ENCODE data around the gene KRTAP10-7. TPM values are rescaled to one million over a fixed set of nuclear protein-coding genes. Genes with fewer than 3 reads are reported as not detected.

The KRTAP10-7 gene
- polyA plus RNA-seq, 3 donors = not detected

DNA sequence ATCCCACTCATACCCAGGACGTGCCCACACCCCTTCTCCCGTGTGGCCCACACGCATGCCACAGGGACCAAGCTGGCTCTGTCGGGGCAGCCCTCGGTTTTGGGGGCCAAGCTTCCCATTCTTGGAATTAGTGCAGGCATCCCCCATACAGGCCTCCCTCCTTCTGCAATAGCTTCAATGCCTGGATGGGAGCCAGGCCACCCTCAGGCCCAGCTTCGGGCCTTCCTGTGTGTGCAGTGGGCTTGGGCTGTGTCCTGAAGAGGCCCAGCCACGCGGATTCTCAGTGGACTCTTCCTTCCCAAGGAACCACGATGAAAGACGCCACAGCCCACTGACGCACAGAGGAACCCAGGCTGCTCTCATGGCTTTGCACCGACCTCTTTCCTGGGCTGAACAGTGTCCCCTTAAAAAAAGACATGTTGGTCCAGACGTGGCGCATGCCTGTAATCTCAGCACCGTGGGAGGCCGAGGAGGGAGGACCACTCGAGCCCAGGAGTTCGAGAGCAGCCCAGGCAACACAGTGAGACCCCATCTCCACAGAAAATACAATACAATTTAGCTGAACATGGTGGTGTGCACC lies 49.2 kb downstream of the KRTAP10-7 start:
- Mint-ChIP-seq H3K4me3 (no peak overlapping the region), H3K27me3 (ENCODE audit: low read depth in 3 of 3) (peaks cover under 1 to 14% (median 6%) of the 10 kb centered on the region in 3 donors), H3K27ac (no peak overlapping the region), H3K4me1 (no peaks in the 10 kb centered on the region), H3K36me3 (no peaks in the 10 kb centered on the region), H3K9me3 (peaks cover 15 to 31% (median 26%) of the 10 kb centered on the region in 7 donors)
- intact Hi-C loops (cut with micrococcal nuclease) = no loop called here
- H3K4me1 ChIP-seq (ENCODE audit: control insufficient read depth in 1 of 2, insufficient read depth in 2 of 2, low read length in 2 of 2) = no peaks in the 10 kb centered on the region
- no peak overlapping the region for H3K4me2 ChIP-seq (replicated peaks; ENCODE audit: extremely low read depth, low read length, poor library complexity, severe bottlenecking)
- no peak overlapping the region for H3K4me3 ChIP-seq (replicated peaks in 1 of 3; ENCODE audit: low read depth in 2 of 3, low read length in 3 of 3)
- no peaks in the 10 kb centered on the region for H3K79me2 ChIP-seq (ENCODE audit: insufficient read depth, low read length)
- 89% methylated on average over 11 of the region's 18 CpGs for WGBS (ENCODE audit: insufficient coverage)
- H2AFZ ChIP-seq (ENCODE audit: insufficient read depth, low read depth, low read length, poor library complexity, severe bottlenecking) = no peak overlapping the region
- TF ChIP-seq, protein P1, sequence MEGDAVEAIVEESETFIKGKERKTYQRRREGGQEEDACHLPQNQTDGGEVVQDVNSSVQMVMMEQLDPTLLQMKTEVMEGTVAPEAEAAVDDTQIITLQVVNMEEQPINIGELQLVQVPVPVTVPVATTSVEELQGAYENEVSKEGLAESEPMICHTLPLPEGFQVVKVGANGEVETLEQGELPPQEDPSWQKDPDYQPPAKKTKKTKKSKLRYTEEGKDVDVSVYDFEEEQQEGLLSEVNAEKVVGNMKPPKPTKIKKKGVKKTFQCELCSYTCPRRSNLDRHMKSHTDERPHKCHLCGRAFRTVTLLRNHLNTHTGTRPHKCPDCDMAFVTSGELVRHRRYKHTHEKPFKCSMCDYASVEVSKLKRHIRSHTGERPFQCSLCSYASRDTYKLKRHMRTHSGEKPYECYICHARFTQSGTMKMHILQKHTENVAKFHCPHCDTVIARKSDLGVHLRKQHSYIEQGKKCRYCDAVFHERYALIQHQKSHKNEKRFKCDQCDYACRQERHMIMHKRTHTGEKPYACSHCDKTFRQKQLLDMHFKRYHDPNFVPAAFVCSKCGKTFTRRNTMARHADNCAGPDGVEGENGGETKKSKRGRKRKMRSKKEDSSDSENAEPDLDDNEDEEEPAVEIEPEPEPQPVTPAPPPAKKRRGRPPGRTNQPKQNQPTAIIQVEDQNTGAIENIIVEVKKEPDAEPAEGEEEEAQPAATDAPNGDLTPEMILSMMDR (IDR thresholded peaks at IDR 0.05) = no peak
- H3K9me3 ChIP-seq (replicated peaks in 1 of 2; ENCODE audit: control insufficient read depth in 1 of 2, insufficient read depth in 1 of 2, low read length in 2 of 2) = peaks cover 9 to 16% of the 10 kb centered on the region in 2 donors
- no peak for DNase-seq
- H3K27ac ChIP-seq (ENCODE audit: low read depth in 1 of 2, low read length in 2 of 2) = no peak overlapping the region
- H3K9ac ChIP-seq (ENCODE audit: insufficient read depth, low read length, poor library complexity, severe bottlenecking) = no peak overlapping the region
- H3K36me3 ChIP-seq (replicated peaks in 1 of 2; ENCODE audit: control insufficient read depth in 1 of 2, insufficient read depth in 2 of 2, low read length in 2 of 2) = no peaks in the 10 kb centered on the region
- no peaks in the 10 kb centered on the region for H4K20me1 ChIP-seq (ENCODE audit: insufficient read depth, low read length)
- H3K27me3 ChIP-seq (ENCODE audit: control insufficient read depth in 2 of 2, insufficient read depth in 2 of 2, low read length in 2 of 2) = no peaks in the 10 kb centered on the region

DNA sequence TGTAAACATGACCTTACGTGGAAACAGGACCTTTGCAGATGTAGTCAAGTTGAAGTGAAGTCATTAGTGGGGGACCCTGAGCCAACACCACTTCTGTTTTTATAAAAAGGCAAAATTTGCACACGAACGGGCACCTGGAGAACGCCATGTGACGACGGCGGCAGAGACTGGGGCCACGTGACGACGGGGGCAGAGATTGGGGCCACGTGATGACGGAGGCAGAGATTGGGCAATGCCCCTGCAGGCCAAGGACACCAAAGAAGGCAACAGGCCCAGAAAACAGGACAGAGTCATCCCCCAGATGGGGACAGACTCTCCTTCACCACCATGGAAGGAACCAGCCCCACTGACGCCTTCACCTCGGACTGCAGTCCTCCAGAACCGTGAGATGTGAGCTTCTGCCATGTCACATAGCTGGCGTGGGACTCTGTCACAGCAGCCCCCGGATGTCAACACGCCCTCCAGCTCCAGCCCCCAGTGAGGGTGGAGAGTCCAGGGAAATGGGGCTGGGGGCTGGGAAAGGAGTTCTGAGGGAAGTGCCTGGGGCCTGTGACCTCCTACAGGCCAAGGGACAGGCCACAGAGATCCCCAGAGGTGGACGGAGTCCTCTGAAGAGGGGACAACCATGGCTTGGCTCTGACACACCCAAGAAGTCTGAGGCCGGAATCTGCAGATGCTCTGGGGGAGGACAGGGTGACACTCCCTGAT lies 50.0 kb downstream of the KRTAP10-7 start:
- DNase-seq = no peak
- H3K4me3 Mint-ChIP-seq = no peak overlapping the region
- H3K4me1 ChIP-seq (ENCODE audit: control insufficient read depth in 1 of 2, insufficient read depth in 2 of 2, low read length in 2 of 2) = no peaks in the 10 kb centered on the region
- H3K79me2 ChIP-seq (ENCODE audit: insufficient read depth, low read length) = no peaks in the 10 kb centered on the region
- no peaks in the 10 kb centered on the region for H3K36me3 Mint-ChIP-seq
- no peak overlapping the region for H3K4me3 ChIP-seq (replicated peaks in 1 of 3; ENCODE audit: low read depth in 2 of 3, low read length in 3 of 3)
- H3K27ac ChIP-seq (ENCODE audit: low read depth in 1 of 2, low read length in 2 of 2) = no peak overlapping the region
- H3K9me3 Mint-ChIP-seq = peaks cover 9 to 30% (median 21%) of the 10 kb centered on the region in 7 donors
- 85% methylated on average over 15 of the region's 20 CpGs for WGBS (ENCODE audit: insufficient coverage)
- TF ChIP-seq, protein P1 (IDR thresholded peaks at IDR 0.05) = no peak
- no peaks in the 10 kb centered on the region for H3K27me3 ChIP-seq (ENCODE audit: control insufficient read depth in 2 of 2, insufficient read depth in 2 of 2, low read length in 2 of 2)
- no peak overlapping the region for H3K9ac ChIP-seq (ENCODE audit: insufficient read depth, low read length, poor library complexity, severe bottlenecking)
- intact Hi-C loops (cut with micrococcal nuclease) = no loop called here
- H3K9me3 ChIP-seq (replicated peaks in 1 of 2; ENCODE audit: control insufficient read depth in 1 of 2, insufficient read depth in 1 of 2, low read length in 2 of 2) = peaks cover 1 to 18% of the 10 kb centered on the region in 2 donors
- no peaks in the 10 kb centered on the region for H3K36me3 ChIP-seq (replicated peaks in 1 of 2; ENCODE audit: control insufficient read depth in 1 of 2, insufficient read depth in 2 of 2, low read length in 2 of 2)
- no peaks in the 10 kb centered on the region for H4K20me1 ChIP-seq (ENCODE audit: insufficient read depth, low read length)
- peaks cover 2 to 14% (median 6%) of the 10 kb centered on the region in 3 donors for H3K27me3 Mint-ChIP-seq (ENCODE audit: low read depth in 3 of 3)
- H3K4me2 ChIP-seq (replicated peaks; ENCODE audit: extremely low read depth, low read length, poor library complexity, severe bottlenecking) = no peak overlapping the region
- no peaks in the 10 kb centered on the region for H3K4me1 Mint-ChIP-seq
- H3K27ac Mint-ChIP-seq = no peak overlapping the region
- H2AFZ ChIP-seq (ENCODE audit: insufficient read depth, low read depth, low read length, poor library complexity, severe bottlenecking) = no peak overlapping the region
